ENCODE results near the gene THSD4.

The THSD4 gene

GRCh38 chr15:71294911-71295602 is 179.8 kb downstream of the THSD4 start:
- TF ChIP-seq, protein P1, sequence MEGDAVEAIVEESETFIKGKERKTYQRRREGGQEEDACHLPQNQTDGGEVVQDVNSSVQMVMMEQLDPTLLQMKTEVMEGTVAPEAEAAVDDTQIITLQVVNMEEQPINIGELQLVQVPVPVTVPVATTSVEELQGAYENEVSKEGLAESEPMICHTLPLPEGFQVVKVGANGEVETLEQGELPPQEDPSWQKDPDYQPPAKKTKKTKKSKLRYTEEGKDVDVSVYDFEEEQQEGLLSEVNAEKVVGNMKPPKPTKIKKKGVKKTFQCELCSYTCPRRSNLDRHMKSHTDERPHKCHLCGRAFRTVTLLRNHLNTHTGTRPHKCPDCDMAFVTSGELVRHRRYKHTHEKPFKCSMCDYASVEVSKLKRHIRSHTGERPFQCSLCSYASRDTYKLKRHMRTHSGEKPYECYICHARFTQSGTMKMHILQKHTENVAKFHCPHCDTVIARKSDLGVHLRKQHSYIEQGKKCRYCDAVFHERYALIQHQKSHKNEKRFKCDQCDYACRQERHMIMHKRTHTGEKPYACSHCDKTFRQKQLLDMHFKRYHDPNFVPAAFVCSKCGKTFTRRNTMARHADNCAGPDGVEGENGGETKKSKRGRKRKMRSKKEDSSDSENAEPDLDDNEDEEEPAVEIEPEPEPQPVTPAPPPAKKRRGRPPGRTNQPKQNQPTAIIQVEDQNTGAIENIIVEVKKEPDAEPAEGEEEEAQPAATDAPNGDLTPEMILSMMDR (IDR thresholded peaks at IDR 0.05; ENCODE audit: extremely low read depth, missing control alignments), result no peak

GRCh38 chr15:71295603-71296314 is 180.5 kb downstream of the THSD4 start:
- DNase-seq (ENCODE audit: low spot score), result no peak
- TF ChIP-seq, protein P1 (IDR thresholded peaks at IDR 0.05; ENCODE audit: extremely low read depth, missing control alignments), result no peak

More at GRCh38 chr15:71294911-71295602, 179.8 kb downstream of the THSD4 start:
- no peak for DNase-seq (ENCODE audit: low spot score)

DNA sequence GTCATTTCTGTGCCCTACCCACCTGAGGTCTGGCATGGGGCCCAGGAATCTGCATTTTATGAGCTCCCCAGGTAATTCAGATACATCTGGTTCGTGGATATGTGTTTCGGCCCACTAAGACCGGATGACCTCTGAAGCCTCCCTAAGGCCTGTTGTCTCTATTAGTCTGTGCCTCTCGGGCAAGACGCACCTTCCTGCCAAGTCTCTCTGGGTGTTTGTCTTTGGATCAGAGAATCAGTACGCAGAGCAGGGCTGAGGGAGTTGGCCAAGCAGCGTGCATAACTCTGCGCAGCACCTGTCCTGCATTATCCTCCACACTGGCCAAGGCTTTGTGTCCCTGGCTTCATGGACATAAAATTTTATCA is 181.0 kb downstream of the THSD4 start:
- TF ChIP-seq, protein P1 (IDR thresholded peaks at IDR 0.05; ENCODE audit: extremely low read depth, missing control alignments), result no peak
- DNase-seq (ENCODE audit: low spot score), result no peak

DNA sequence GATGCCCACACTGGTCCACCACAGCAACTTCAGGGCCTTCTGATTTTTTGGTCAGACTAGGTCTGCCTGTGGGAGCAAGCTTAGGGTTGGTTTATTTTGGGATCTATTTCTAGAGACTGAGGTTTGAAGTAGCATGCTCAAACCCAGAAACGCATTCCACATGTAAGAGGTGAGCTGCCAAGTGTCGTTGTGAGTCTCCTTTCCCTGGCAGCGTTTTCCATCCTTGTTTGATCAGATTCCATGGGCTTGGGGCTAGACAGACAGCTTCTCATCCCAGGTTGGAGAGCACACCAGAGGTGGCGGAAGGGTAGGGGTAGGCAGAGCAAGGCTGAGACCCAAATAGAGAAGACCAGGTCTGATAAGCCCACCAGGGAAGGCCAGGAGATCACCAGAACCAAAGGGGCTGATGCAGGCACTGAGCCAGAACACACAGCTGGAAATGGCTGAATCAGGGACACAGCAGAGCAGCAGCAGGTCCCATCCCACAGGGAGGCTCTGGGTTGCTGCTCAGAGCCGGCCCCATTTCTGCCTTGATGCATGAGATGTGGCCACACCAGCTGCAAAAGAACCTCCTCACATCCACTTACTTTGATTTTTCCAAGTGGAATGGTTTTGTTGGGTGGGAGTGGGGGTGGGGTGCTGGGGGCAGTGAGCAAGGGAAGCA is 186.8 kb downstream of the THSD4 start:
- TF ChIP-seq, protein P1 (IDR thresholded peaks at IDR 0.05; ENCODE audit: extremely low read depth, missing control alignments), result no peak

DNA sequence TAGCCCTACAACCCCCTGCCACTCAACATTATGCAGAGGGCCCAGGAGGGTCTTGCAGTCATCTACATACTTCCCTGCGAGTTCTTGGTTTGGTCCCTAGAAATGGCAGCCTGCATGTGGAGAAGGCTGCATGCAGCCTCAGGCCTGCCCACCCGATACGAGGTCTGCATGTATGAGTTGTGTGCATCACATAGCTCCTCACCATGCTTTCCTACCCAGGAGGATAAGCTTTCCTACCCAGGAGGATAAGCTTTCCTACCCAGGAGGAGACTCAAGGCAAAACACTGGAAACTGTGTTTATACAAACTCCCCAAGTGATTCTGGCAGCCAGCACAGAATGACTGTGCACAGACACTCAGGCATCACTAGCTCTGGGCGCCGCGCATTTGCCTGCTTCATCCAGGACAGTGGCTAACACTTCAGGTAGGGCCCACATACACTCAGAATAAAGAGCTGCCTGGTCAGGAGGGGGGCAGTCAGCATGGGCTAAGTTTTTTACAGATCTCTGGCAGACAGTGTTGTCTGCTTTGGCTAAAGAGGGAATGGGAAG is 187.7 kb downstream of the THSD4 start:
- TF ChIP-seq, protein P1 (IDR thresholded peaks at IDR 0.05; ENCODE audit: extremely low read depth, missing control alignments), result no peak
- no peak for DNase-seq (ENCODE audit: low spot score)

More for the DNA sequence above, 186.8 kb downstream of the THSD4 start:
- DNase-seq (ENCODE audit: low spot score), result no peak

DNA sequence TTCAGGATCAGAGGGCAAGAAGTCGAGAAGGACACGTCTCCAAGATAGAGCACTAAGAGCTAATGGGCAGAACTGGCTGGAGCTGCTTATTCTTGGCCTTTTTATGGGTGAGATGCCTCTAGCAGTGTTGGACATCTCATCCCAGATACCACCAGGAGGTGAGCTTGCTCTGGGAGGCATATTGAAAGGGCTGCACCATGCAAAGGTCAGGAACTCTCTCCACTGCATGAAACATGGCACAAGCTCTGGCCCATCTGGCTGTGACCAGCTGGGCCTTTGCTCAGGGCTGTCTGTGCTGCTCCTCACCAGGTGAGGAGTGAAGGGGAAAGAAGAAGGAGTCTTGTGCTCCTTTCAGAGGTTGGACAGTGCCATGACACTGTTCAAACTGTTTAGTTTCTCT is 188.7 kb downstream of the THSD4 start:
- TF ChIP-seq, protein P1 (IDR thresholded peaks at IDR 0.05; ENCODE audit: extremely low read depth, missing control alignments), result no peak
- no peak for DNase-seq (ENCODE audit: low spot score)

GRCh38 chr15:71304681-71305080 is 189.4 kb downstream of the THSD4 start:
- no peak for DNase-seq (ENCODE audit: low spot score)
- TF ChIP-seq, protein P1 (IDR thresholded peaks at IDR 0.05; ENCODE audit: extremely low read depth, missing control alignments), result no peak

All from GM20000 (cell line).